Measurements from ENCODE around the gene PSMA7.
A peak's percentile ranks its signal among the peaks of the same experiment; 100 is the strongest.

The PSMA7 gene

DNA sequence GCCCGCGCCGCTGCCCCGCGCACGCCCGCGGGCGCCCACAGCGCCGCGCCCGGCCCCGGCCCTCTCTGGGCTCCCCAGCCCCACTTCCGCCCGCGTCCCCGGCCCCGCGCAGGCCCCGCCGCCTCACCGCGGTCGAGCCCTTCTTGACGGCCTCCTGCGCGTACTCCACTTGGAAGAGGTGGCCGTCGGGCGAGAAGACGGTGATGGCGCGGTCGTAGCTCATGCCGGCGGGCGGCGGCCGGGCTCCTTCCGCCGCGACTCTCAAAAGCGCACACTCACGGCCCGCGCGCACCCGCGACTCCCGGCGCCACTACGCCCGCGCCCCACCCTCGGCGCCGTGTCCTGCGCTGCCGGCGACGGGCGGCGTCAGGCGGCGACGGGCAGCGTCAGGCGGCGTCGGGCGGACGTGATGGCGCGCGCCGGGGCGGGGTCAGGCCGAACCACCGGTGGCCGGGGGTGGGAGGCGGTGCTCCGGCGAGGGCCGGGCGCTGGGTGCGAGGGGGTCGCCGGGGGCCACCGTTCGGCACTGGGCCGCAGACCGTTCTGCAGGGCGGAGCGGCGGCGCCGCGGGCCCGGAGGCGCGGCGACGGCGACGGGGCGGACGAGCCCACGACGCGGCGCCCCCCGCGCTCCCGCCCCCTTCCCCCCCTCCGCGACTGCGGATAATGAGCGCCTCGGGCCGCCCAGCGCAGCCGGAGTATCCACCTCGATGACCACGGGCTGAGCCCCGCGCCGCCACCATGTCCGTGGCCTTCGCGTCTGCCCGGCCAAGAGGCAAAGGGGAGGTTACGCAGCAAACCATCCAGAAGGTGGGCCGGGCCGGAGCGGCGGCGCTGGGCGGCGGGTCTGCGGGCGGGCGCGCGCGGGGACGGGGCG is at the start of gene PSMA7, which contains the start of gene SS18L1:
Gene PSMA7, minus strand, starts transcription at position 314 of the 876 bp plus-strand sequence. Its CDS starts 91 bp downstream, at position 223.
Gene SS18L1, plus strand, starts transcription at position 689 of the 876 bp plus-strand sequence. Its CDS starts 52 bp downstream, at position 741.
- peak; percentile 90 for DNase-seq

DNA sequence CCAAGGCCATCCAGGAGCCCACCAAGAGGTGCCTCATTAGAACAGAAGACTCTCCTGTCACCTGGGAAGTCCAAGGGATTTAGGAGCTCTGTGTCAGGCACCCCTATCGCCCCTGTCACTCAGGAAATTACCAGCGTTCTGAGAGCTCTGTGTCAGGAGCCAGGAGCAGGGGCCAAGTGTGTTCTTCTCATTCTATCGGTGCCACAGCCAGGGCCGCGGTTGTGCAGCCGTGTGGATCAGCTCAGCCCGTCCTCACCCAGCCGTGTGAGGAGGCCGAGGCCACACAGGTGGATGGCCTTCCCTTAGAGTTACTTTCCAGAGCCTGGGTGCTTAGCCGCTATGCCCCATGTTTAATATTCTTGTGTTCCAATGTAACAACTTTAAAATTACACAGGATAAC is 49.4 kb upstream of the PSMA7 start:
- no peak for DNase-seq

DNA sequence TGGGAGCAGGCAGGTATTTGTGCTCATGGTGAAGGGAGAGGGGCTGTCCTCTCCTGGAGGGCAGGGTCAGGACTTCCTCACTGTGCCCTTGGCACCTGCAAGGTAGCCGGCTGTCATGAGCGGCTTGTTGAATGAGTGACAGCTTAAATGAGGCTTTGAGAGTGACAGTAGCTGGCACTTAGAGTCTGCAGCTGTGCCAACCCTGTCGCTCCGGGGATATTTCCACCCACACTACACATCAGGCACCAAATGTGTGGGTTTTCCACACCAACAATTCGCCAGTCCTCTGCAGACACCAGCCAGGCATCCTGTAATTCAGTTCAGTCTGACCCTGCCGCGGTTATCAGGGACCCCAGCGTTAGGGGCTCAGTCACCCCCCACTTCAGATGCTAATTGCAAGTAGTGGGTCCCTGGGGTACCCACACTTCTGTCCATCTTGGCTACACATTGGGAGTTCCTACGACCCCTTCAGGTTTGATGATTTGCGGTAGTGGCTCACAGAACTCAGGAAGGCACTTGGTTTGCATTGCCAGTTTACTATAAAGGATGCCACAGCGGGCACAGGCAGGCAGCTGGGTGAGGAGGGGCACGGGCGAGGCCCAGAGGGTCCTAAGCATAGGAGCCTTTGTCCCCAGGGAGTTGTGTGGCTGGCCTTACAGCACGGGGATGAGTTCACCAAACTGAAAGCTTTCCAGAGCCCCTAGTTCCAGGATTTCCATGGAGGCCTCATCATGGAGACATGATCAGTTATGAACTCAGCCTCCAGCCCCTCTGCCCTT is 48.8 kb upstream of the PSMA7 start:
- DNase-seq: no peak

DNA sequence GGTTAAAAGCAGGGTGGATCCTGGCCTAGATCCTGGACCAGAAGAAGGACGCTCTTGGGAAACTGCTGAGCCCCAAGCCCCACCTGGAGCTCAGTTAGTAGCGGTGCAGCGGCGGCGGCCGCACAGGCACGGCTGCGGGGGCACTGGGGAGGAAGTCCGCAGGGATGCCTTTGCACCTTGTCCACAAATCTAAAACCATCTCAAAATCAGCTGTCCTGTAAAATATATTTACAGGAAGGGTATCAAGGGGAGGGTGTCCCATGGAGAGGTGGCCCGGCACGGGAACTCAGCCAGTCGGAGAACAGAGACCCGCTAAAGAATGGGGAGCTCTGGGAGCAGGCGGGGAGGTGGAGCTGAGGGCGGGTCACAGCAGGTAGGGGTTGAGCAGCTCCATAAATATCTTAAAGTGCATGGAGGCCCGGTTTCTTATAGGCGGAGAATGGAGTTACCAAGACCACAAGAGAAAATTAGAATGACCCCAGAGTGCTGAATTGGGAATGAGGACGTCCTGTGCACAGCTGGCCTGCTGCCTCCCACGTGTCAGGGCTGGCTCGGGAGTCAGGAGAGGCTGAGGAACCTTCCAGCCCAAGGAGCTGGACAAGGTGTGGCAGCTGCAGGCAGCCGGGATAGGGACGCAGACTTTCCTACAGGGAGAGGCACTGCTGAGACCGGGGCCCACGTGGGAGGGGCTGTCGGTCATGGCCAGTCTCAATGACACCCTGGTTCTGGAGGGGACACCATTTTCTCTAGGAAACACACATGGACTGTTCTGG is 47.6 kb upstream of the PSMA7 start:
- no peak for DNase-seq

DNA sequence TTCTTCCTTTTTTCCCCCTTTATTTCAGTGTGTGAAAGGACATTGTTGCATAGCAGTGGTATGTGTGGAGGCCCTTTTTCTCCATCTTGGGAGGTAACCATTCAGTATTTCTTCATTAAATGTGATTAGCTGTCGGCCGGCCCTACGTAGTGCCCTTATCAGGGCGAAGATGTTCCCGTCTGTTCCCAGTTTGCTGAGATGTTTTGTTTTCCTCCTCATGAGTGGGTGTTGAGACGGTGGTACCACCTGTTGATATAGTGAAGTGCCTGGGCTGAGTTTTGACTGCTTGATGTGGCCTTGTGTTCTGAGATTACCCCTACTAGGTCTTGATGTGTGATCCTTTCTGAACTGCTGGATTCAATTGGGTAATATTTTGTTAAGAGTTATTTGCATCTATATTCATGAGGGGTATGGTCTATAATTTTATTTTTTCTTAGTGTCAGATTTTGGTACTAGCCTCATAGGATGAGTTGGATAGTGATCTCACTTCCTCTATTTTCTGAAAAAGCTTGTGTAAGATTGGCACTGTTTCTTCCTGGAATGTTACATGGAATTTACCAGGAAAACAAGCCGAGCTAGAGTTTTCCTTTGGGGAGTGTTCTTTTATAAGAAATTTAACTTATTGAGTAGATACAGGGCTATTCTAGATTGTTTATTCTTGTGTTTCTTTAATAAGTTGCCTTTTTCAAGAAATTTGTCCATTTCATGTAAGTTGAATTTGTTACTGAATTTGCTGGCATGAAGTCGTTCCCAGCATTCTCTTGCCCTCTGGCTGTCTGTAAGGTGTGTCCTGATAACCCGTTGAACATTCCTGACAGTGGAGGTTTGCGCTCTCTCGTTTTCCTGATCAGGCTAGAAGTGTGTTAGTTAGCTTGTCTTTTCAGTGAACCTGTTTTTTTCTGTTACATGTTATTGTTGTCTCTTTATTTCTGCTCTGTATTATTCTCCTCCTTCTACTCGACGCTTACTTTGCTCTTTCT is 44.0 kb upstream of the PSMA7 start:
- DNase-seq: no peak

DNA sequence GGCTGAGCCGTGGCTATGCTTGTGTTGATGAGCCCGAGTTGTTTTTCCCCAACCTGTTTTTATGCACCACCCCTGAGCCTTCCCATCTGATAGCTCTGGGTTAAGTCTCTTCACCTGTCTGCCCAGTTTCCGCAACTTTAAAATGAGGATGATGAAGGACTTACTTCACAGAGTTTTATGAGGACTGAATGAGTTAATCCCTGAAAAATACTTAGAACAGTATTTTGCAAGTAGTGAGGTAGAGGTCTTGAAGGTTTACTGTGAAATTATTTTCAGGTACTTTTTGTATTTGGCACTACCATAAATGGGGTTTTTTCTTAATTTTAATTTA is 42.9 kb upstream of the PSMA7 start:
- DNase-seq: no peak

DNA sequence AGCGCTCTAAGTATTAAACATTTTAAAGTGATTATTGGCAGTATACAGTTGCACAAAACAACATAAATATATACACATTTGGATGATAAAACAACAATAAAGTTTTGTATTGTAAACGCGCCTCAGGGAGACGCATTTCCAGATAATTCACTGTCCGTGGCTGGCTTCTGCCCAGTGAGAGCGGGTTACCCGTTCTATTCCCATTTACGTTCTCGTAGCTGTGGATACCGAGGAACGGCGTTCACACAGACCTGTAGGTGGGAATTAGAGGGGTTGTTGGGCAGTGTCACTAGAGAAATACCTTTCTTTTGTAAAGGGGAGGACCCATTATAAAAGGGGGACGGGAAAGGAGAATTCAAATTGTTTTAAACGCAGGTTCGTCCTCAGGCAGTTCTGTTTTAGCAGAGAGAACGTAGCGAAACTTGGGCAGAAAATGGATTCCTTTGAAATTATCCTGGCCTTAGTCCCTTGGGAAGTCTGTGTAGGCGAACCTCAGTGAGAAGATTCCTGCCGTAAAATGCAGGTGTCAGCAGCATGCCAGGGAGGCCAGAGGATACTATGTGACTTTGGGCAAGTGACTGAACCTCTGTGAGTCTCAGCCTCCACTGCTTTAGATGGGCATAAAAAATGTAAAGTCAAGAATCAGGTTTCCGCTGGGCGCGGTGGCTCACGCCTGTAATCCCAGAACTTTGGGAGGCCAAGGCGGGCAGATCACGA is 40.4 kb upstream of the PSMA7 start:
- DNase-seq: no peak

DNA sequence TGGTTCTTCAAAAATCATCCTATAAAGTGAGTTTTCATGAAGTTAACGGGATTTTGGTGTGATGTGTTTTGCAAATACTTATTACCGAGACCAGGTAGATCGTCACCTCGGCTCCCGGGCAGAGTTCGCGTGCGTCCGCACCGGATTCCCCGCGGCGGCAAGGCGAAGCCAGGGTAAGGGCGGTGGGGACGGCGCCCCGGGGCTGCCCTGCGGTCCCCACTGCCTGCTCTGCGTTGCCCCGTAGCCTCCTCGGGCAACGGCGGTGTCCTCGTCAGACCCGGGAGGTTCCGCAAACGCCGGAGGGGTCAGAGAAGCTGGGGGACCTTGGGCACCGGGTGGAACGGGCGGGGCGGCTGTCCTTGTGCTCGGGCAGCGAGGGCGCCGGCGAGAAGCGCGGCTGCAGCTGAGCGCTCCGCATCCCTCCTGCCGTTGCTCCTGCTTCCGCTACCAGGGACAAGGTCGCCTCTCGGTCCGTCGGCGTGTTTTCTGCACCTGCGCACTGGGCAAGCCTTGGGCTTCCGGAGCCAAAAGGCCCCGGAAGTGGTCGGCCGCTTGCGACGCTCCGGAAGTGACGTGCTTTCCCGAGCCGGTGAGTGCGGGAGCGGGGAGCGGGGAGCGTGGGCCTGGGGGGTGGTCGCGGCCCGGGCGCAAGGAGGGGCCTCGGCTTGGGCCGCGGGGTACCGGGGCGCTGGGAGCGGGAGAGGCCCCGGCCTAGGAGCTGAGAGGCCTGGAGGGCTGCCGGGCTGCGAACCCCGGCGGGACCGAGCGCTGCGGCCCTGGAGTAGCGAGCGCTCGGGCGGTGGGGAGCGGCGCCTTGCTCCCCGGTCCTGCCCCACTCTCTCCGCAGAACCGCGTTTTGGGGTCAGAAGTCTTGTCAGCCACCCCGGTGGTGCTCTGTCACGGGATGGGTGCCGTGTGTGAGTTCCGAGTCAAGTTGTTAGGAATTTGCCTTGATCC is 39.6 kb upstream of the PSMA7 start, which contains the start of gene MTG2:
Gene MTG2, plus strand, starts transcription at position 560 of the 957 bp plus-strand sequence. CDS start 10,393 bp downstream, outside the sequence.
- DNase-seq: peak; percentile 97

DNA sequence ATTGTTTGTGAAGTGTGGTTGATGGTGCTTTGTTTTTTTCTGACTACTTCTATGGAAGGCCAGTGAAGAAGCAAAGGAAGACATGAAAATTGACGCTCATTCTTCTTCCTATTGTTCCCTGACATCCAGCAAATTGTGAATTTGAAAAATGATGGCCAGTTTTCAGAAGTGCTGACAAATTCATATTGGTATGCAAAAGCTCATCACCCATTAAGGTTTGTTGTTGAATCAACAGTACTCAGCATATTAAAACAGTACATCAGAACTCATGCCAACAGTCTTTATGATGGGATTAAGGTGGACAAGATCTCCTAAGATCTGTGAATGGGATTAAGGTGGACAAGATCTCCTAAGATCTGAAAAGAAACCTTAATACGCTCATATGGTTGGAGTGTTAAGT is 38.6 kb upstream of the PSMA7 start:
- DNase-seq: no peak

DNA sequence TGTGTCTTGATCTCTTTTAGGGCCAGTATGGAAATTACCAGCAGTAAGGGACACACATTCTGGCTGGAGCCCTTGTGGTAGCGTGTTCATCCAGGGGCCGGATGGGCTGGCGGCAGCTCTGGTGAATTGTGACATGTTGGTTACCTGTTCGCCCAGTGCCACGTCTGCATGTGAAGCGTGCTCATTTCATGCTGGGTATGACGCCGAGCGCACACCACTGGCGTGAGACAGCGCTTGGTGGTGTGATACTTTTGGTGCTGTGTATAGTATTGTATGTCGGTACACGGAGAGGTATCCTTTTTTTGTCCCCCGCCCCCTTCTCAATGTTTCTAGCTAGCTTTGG is 35.9 kb upstream of the PSMA7 start:
- no peak for DNase-seq

DNA sequence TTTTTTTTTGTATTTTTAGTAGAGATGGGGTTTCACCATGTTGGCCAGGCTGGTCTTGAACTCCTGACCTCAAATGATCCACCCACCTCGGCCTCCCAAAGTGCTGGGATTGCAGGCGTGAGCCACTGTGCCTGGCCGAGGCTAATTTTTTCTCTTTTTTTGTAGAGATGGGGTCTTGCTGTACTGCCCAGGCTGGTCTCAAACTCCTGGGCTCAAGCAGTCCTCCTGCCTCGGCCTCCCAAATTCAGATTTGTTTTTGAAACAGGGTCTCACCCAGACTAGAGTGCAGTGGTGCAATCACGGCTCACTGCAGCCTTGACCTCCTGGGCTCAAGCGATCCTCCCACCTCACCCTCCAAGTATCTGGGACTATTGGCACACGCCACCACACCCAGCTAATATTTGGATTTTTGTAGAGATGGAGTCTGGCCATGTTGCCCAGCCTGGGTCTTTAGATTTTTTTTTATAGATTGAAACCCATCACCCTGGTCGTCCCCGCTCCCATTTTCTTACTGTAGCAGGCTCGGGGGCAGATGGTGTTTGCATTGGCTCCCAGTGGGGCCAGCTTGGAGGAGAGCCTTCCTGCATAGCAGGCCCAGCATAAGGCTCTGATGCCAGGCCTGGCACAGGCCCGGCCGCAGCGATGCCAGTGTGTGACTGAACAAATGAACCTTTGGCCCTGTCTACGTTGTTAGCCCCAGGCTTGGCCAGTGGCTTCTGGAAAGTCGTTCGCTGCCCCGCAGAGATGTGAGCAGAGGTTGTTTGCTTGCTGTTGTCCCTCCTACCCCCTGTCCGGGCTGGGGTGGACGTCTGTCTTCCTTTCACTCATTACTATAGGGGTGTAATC is 35.3 kb upstream of the PSMA7 start:
- DNase-seq: no peak

DNA sequence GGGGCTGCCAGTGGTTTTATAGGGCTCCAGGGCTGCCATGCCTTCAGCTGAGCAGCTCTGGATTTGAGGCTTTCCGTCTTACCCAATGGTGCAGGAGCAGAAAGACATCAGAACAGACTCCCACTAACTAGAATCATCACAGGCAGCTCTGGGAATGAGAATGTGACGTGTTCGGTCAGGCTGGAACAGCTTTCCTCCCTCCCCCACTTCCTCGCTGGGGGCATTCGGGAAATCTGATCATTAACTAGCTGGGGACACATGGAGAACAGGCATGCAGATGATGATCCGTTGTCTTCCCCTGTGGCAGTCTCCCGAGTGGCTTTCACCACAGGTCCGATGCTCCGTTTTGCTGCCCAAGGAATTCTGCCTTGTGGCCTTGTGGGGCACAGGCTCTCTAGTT is 34.1 kb upstream of the PSMA7 start:
- DNase-seq: no peak

DNA sequence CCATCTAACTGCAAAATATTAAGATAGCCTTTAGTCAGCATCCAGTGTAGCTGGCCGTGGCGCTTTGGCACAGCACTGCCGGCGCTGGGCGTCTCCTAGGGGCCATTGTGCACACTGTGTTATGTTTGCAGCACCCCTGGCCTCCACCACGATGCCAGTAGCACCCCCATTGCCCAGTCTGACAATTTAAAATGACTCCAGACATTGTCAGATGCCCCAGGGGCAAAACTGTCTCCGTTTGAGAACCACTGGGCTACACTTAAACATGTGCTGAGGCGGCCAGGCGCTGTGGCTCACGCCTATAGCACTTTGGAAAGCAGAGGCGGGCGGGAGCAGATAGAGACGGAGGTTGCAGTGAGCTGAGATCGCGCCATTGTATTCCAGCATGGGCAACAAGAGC is 33.7 kb upstream of the PSMA7 start:
- no peak for DNase-seq

DNA sequence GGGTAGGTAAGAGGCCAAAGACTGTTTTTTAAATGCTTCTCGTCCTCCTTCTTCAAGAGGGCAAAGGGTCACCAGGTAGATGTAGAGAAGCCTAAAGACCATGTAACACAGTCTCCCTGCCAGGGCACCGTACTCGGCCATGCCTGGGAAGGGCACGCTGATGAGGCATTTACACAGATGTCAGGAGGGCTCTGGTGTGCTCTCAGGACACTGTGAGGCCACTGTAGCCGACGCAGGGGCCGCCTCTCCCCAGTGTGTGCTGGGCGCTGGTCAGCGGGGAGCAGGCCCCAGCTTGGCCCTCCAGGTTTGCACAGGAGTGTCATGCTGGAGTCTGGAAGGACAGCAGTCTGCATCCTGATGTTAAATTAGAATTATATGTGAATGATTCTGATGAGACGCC is 32.5 kb upstream of the PSMA7 start:
- DNase-seq: no peak

DNA sequence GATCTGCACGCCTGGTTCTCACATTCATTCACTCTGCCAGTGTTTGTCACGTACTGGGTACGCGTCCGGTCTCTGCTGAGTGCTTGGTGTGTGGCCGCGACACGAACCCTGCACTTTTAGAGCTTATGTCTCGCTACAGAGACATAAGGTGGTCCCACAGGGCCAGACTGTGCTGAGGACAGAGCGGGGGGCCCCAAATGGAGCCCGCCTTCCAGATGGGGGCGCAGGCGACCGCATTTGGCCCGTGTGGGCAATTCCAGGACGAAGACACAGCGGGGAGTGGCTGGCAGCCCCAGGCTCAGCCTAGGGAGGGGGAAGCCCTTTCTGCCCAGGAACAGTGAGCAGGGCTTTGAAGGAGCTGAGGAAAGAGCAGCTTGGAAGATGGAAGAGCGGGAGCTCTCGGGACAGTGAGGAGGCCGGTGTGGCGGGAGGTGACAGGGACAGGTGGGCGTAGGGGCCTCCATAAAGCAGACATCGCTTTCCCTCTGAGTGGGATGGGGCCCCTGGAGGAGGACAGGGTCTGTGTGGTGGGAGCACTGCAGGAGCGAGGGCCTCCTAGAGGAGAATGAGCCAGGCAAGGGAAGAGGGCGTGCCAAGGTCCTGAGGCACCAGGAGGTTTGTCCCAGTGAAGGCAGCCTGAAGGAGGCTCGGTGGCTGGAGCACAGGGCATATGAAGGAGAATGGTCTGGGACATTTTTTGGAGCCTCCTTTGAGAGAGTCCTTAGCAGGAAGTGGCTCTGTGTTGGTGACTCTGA is 31.9 kb upstream of the PSMA7 start:
- no peak for DNase-seq

DNA sequence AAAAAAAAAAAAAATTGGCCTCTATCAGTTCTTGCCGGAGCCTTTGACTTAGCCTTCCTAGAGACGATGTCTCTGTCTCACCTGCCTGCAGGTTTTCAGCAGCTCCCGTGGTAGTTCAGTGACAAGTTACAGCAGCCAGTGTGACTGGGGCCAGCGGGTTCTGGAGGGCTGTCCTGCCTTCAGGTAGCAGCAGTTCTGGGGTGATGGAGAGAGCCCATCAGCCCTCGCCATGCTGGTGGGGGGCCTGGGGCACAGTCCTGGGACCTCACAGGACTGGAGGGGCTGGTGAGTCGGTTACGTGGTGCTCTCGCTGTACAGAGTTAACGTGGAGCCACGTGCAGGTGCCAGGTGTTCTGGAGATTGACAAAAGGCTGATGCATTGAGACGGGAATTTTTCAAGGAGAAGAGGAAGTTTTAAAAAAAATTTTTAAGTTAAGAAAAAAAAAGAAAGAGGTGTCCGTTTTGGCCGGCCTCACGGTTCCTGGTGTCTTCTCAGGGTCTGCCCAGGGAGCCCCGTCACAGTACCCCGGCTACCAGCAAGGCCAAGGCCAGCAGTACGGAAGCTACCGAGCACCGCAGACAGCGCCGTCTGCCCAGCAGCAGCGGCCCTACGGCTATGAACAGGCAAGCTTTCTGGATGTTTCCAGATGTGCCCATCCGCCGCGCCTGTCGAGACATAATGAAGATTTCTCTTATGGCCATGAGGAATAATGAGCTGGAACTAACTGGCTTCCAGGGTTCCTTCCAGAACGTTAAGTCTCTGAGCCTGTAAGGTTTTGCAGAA is 31.0 kb upstream of the PSMA7 start:
- no peak for DNase-seq

DNA sequence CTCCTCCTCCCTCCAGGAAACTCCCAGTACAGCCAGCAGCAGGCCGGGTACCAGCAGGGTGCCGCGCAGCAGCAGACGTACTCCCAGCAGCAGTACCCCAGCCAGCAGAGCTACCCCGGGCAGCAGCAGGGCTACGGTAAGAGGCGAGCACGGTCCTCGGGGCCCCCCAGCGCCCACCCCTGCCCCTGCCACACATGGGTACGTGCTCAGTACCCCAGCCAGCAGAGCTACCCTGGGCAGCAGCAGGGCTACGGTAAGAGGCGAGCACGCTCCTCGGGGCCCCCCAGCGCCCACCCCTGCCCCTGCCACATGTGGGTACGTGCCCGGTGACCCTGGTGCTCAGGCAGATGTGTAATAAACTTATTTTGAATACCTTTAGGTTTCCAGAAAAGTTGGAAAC is 29.5 kb upstream of the PSMA7 start:
- DNase-seq: no peak

DNA sequence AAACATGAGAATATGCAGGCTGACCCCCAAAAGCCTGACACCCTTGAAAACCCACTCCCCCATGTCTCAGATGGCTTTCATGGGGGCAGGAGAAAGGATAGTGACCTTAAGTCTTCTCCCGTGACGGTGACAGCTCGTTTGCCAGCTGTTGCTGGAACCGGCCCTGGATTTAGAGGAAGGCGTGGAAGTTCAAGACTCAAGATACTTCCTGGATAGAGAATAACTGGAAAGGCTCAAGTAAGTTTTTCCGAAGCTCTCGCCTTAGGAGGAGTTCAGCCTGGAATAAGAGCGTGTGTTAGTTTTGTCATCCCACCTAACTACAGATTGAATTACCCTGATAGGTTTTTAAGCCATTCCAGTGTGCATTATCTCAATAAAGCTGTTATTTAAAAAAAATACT is 28.1 kb upstream of the PSMA7 start:
- no peak for DNase-seq

Measured in femur (tissue), 1 donor.